PC-3 (cell line): ENCODE measurements around the gene DNAJA3. TPM values are rescaled to one million over a fixed set of nuclear protein-coding genes. Genes with fewer than 3 reads are reported as not detected.
"Not testable (repeated sequence)": the region's sequence is repeated elsewhere in the genome, so short reads cannot be mapped to it uniquely, and the experiment has no call there.

Experiments
- ATAC-seq: fragments of 200-7000 bp; cut with Tn5 transposase; 2 replicates; pipeline ENCODE4 v1.9.1; 2020; ENCODE audit warnings: mild to moderate bottlenecking, moderate library complexity
- BruUV-seq: library from RNA; stranded (reverse); fragments of 400-500 nt; replicated peaks from 2 replicates; lab custom pipeline; 2021; lab: Mats Ljungman, UMichigan
- CTCF ChIA-PET: fragments of 300-600 bp; sonication (Branson Sonifier 250); formaldehyde crosslinking; loops from one replicate; lab custom pipeline; 2022; ENCODE audit warnings: antibody characterized with exemption; lab: Charles Lee
- POLR2A ChIA-PET: fragments of 300-600 bp; sonication (Branson Sonifier 250); formaldehyde crosslinking; loops from one replicate; lab custom pipeline; 2022; ENCODE audit warnings: antibody characterized with exemption; ENCODE audit not compliant: unreplicated experiment; lab: Charles Lee
- DNase-seq: peaks from one replicate; pipeline ENCODE4 v3.0.0-alpha.2; 2015
- H2AFZ ChIP-seq: fragments of 300-600 bp; sonication (generic); 2 replicates; pipeline ENCODE4 v1.6.0; 2016; ENCODE audit warnings: antibody characterized with exemption, low read length
- H3F3A ChIP-seq: fragments of 300-600 bp; sonication (generic); one replicate; pipeline ENCODE4 v1.6.0; 2017; ENCODE audit warnings: antibody characterized with exemption, low read length, control low read depth, mild to moderate bottlenecking; ENCODE audit not compliant: unreplicated experiment
- H3K27ac ChIP-seq: fragments of 300-600 bp; sonication (generic); 2 replicates; pipeline ENCODE4 v1.5.1; 2016; ENCODE audit warnings: mild to moderate bottlenecking, low read length
- H3K27me3 ChIP-seq: fragments of 300-600 bp; sonication (generic); 2 replicates; pipeline ENCODE4 v1.6.1; 2016; ENCODE audit warnings: low read length, mixed read lengths
- H3K36me3 ChIP-seq: fragments of 300-600 bp; sonication (generic); 2 replicates; pipeline ENCODE4 v1.6.1; 2016; ENCODE audit warnings: low read depth, mixed run types, low read length, mixed read lengths
- H3K4me1 ChIP-seq: fragments of 300-600 bp; sonication (generic); 2 replicates; pipeline ENCODE4 v1.5.1; 2016; ENCODE audit warnings: low read length; ENCODE audit not compliant: insufficient read depth
- H3K4me2 ChIP-seq: fragments of 300-600 bp; sonication (generic); 2 replicates; pipeline ENCODE4 v1.6.0; 2016; ENCODE audit warnings: low read length
- H3K4me3 ChIP-seq: fragments of 300-600 bp; sonication (generic); 2 replicates; pipeline ENCODE4 v1.5.1; 2016; ENCODE audit warnings: mild to moderate bottlenecking, low read length, mixed read lengths
- H3K79me2 ChIP-seq: fragments of 300-600 bp; sonication (generic); 2 replicates; pipeline ENCODE4 v1.6.1; 2017; ENCODE audit warnings: low read length, mixed read lengths
- H3K9ac ChIP-seq: fragments of 300-600 bp; sonication (generic); 2 replicates; pipeline ENCODE4 v1.6.0; 2016; ENCODE audit warnings: mild to moderate bottlenecking, low read length
- H3K9me2 ChIP-seq: fragments of 300-600 bp; sonication (generic); replicated peaks from 2 replicates; pipeline ENCODE4 v1.6.1; 2016; ENCODE audit warnings: mixed run types, low read length, mixed read lengths
- H3K9me3 ChIP-seq: fragments of 300-600 bp; sonication (generic); 2 replicates; pipeline ENCODE4 v1.6.1; 2016; ENCODE audit warnings: low read length, mixed read lengths
- H4K20me1 ChIP-seq: fragments of 300-600 bp; sonication (generic); 2 replicates; pipeline ENCODE4 v1.6.1; 2016; ENCODE audit warnings: low read length, mixed read lengths
- CTCF ChIP-seq: fragments of 300-600 bp; sonication (generic); conservative IDR thresholded peaks from 2 replicates; pipeline ENCODE4 v1.5.1; 2017; ENCODE audit warnings: antibody characterized with exemption, low read depth, mild to moderate bottlenecking, low read length
- EZH2 ChIP-seq: fragments of 300-600 bp; sonication (generic); IDR thresholded peaks from one replicate; pipeline ENCODE4 v1.6.1; 2017; ENCODE audit warnings: antibody characterized with exemption, mild to moderate bottlenecking, low read length; ENCODE audit not compliant: unreplicated experiment
- EZH2phosphoT487 ChIP-seq: fragments of 300-600 bp; sonication (generic); IDR thresholded peaks from 2 replicates; pipeline ENCODE4 v1.6.1; 2018; ENCODE audit warnings: mild to moderate bottlenecking, antibody characterized with exemption, low read length, borderline replicate concordance
- intact Hi-C: fragments of 100-400 bp; cut with micrococcal nuclease; formaldehyde crosslinking; loops from 2 replicates; pipeline ENCODE4 v1.9.0; 2023
- total RNA-seq: library from RNA; depleted of rRNA; stranded (reverse); fragments of >200 nt; gene quantifications from 2 replicates; pipeline ENCODE4 v1.2.3, GENCODE V29; 2014

DNAJA3 gene
- total RNA-seq, 1 experiment from 2014 or later: 123 TPM

DNA sequence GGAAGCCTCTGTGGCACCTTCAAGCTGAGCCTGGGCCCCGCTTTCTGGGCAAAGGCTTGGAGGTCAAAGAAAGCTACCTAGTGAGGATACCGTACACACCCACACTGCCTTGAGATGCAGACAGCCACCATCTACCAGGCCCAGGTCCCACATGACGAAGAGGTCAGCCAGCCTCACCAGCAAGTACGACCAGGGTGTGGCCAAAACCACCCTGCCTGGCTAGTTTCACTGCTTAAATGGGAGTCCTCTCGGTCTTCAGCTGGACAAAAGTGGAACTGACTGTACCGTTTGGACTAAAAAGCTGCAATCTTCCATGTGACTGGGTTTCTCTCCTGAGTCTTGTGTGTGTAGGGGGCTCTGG lies 32.4 kb upstream of the DNAJA3 start:
- Histone ChIP-seq H3K4me3 (no peak overlapping the region), H3K9ac (no peak overlapping the region), H3F3A (no peaks in the 10 kb centered on the region), H3K9me2 (no peaks in the 10 kb centered on the region), H3K4me2 (no peak overlapping the region), H3K4me1 (no peaks in the 10 kb centered on the region), H2AFZ (no peak overlapping the region), H3K79me2 (no peaks in the 10 kb centered on the region), H3K27ac (no peak overlapping the region), H3K27me3 (no peaks in the 10 kb centered on the region), H3K36me3 (no peaks in the 10 kb centered on the region), H4K20me1 (no peaks in the 10 kb centered on the region), H3K9me3 (no peaks in the 10 kb centered on the region)
- BruUV-seq: no TSS peak
- ChIA-PET CTCF (no interaction called here), POLR2A (no interaction called here)
- peak; percentile 25 for DNase-seq
- no peak for ATAC-seq
- intact Hi-C loops: no loop called here
- TF ChIP-seq CTCF: no peak
- no peak for TF ChIP-seq EZH2
- TF ChIP-seq EZH2phosphoT487: no peak

DNA sequence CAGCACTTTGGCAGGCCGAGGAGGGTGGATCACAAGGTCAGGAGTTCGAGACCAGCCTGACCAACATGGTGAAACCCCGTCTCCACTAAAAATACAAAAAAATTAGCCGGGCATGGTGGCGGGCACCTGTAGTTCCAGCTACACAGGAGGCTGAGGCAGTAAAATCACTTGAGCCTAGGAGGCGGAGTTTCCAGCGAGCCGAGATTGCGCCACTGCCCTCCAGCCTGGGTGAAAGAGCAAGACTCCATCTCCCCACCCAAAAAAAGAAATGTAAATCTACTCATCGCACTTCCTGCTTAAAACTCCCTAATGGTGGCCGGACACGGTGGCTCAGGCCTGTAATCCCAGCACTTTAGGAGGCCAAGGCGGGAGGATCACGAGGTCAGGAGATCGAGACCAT lies 31.8 kb upstream of the DNAJA3 start:
- H3K9ac ChIP-seq, H3F3A ChIP-seq, POLR2A ChIA-PET, intact Hi-C loops, H3K4me1 ChIP-seq, H3K9me2 ChIP-seq, H3K79me2 ChIP-seq, DNase-seq, H2AFZ ChIP-seq, H3K27me3 ChIP-seq, H3K9me3 ChIP-seq, ATAC-seq, H3K4me2 ChIP-seq, H3K4me3 ChIP-seq, H3K27ac ChIP-seq, CTCF ChIA-PET, H3K36me3 ChIP-seq, H4K20me1 ChIP-seq, BruUV-seq: not testable (repeated sequence)

DNA sequence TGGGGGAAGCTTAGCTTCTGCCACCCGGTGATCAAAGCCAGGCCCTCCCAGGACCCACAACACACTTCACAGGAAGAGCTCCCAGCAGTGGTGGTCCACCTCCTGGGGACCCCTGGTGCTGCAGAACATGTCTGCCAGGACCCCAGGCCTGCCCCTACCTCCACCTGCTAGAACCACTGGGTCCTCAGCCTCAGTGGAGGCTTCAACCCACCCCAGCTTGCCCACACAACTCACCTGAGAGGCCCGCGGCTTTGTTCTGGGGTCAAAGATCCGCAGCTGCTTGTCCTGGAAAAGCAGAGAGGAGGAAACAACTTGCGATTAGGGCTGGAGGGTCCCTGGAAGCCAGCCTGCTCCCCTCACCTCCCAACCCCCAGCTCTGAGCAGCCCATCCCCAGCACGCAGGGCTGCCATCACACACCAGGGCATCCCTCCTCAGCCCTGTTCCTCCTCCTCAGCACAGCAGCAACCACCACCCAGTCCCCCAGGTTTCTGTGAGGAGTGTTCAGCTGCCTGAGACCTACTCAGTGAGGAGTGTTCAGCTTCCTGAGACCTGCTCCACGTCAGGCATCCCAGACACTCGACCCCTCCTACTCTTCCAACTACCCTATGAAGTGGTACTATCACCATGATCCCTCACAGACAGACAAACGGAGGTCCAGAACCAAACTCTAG lies 30.5 kb upstream of the DNAJA3 start:
- no peak for TF ChIP-seq EZH2phosphoT487
- Histone ChIP-seq H3K79me2 (no peaks in the 10 kb centered on the region), H3K9me3 (no peaks in the 10 kb centered on the region), H3K4me2 (no peak overlapping the region), H4K20me1 (no peaks in the 10 kb centered on the region), H3F3A (no peaks in the 10 kb centered on the region), H2AFZ (no peak overlapping the region), H3K36me3 (no peaks in the 10 kb centered on the region), H3K27ac (no peak overlapping the region), H3K9me2 (no peaks in the 10 kb centered on the region), H3K27me3 (no peaks in the 10 kb centered on the region), H3K9ac (no peak overlapping the region), H3K4me1 (no peaks in the 10 kb centered on the region), H3K4me3 (no peak overlapping the region)
- ChIA-PET POLR2A (no interaction called here), CTCF (no interaction called here)
- BruUV-seq: no TSS peak
- DNase-seq (no peak), ATAC-seq (no peak)
- intact Hi-C loops: no loop called here
